Measurements from ENCODE around the gene NIBAN1.

Gene NIBAN1

GRCh38 chr1:184935920-184936798 is 38.1 kb downstream of the NIBAN1 start:
- H3K27me3 ChIP-seq (ENCODE audit: insufficient read depth, low read length, poor library complexity, severe bottlenecking): peaks cover 100% of the 10 kb centered on the region
- no peak overlapping the region for H2AFZ ChIP-seq (ENCODE audit: low read length)

GRCh38 chr1:184933944-184934343 is 40.4 kb downstream of the NIBAN1 start:
- no peaks in the 10 kb centered on the region for H3K4me1 ChIP-seq (ENCODE audit: insufficient read depth, low read length, poor library complexity, severe bottlenecking)
- no peak overlapping the region for H3K4me3 ChIP-seq (ENCODE audit: low read length, poor library complexity, severe bottlenecking)
- no peaks in the 10 kb centered on the region for H3K79me2 ChIP-seq (ENCODE audit: insufficient read depth, low read length)
- H3K4me2 ChIP-seq (ENCODE audit: low read depth, low read length, poor library complexity, severe bottlenecking): no peak overlapping the region
- H2AFZ ChIP-seq (ENCODE audit: low read length): no peak overlapping the region
- no peaks in the 10 kb centered on the region for H3K9me2 ChIP-seq (replicated peaks; ENCODE audit: low read depth, low read length)
- TF ChIP-seq CTCF (conservative IDR thresholded peaks at IDR 0.05; ENCODE audit: low read length): no peak
- TF ChIP-seq EZH2phosphoT487 (IDR thresholded peaks at IDR 0.05; ENCODE audit: borderline replicate concordance): no peak
- no peaks in the 10 kb centered on the region for H4K20me1 ChIP-seq (ENCODE audit: insufficient read depth, low read length, poor library complexity, severe bottlenecking)
- H3K9ac ChIP-seq (ENCODE audit: low read depth, low read length, poor library complexity, severe bottlenecking): no peak overlapping the region
- peaks cover 93% of the 10 kb centered on the region for H3K27me3 ChIP-seq (ENCODE audit: insufficient read depth, low read length, poor library complexity, severe bottlenecking)
- H3F3A ChIP-seq (ENCODE audit: low read depth): no peaks in the 10 kb centered on the region
- H3K9me3 ChIP-seq (ENCODE audit: insufficient read depth, low read depth, low read length): no peaks in the 10 kb centered on the region
- H3K36me3 ChIP-seq (ENCODE audit: insufficient read depth, low read length): no peaks in the 10 kb centered on the region

More at GRCh38 chr1:184935920-184936798, 38.1 kb downstream of the NIBAN1 start:
- Histone ChIP-seq H3K4me2 (ENCODE audit: low read depth, low read length, poor library complexity, severe bottlenecking) (no peak overlapping the region), H3K4me1 (ENCODE audit: insufficient read depth, low read length, poor library complexity, severe bottlenecking) (no peaks in the 10 kb centered on the region), H3K9me3 (ENCODE audit: insufficient read depth, low read depth, low read length) (no peaks in the 10 kb centered on the region), H3K36me3 (ENCODE audit: insufficient read depth, low read length) (no peaks in the 10 kb centered on the region), H3F3A (ENCODE audit: low read depth) (no peaks in the 10 kb centered on the region), H4K20me1 (ENCODE audit: insufficient read depth, low read length, poor library complexity, severe bottlenecking) (no peaks in the 10 kb centered on the region), H3K9me2 (replicated peaks; ENCODE audit: low read depth, low read length) (no peaks in the 10 kb centered on the region), H3K79me2 (ENCODE audit: insufficient read depth, low read length) (no peaks in the 10 kb centered on the region), H3K4me3 (ENCODE audit: low read length, poor library complexity, severe bottlenecking) (no peak overlapping the region), H3K9ac (ENCODE audit: low read depth, low read length, poor library complexity, severe bottlenecking) (no peak overlapping the region)
- TF ChIP-seq CTCF (conservative IDR thresholded peaks at IDR 0.05; ENCODE audit: low read length) (no peak), EZH2phosphoT487 (IDR thresholded peaks at IDR 0.05; ENCODE audit: borderline replicate concordance) (no peak)

- H3K79me2 ChIP-seq (ENCODE audit: insufficient read depth, low read length): no peaks in the 10 kb centered on the region
- no peak overlapping the region for H3K4me2 ChIP-seq (ENCODE audit: low read depth, low read length, poor library complexity, severe bottlenecking)
- no peak overlapping the region for H2AFZ ChIP-seq (ENCODE audit: low read length)
- peaks cover 93% of the 10 kb centered on the region for H3K27me3 ChIP-seq (ENCODE audit: insufficient read depth, low read length, poor library complexity, severe bottlenecking)
- no peaks in the 10 kb centered on the region for H3K4me1 ChIP-seq (ENCODE audit: insufficient read depth, low read length, poor library complexity, severe bottlenecking)
- H3K9me3 ChIP-seq (ENCODE audit: insufficient read depth, low read depth, low read length): no peaks in the 10 kb centered on the region
- no peaks in the 10 kb centered on the region for H3K9me2 ChIP-seq (replicated peaks; ENCODE audit: low read depth, low read length)
- no peaks in the 10 kb centered on the region for H3K36me3 ChIP-seq (ENCODE audit: insufficient read depth, low read length)
- H3F3A ChIP-seq (ENCODE audit: low read depth): no peaks in the 10 kb centered on the region
- TF ChIP-seq CTCF (conservative IDR thresholded peaks at IDR 0.05; ENCODE audit: low read length): no peak
- no peak for TF ChIP-seq EZH2phosphoT487 (IDR thresholded peaks at IDR 0.05; ENCODE audit: borderline replicate concordance)
- no peaks in the 10 kb centered on the region for H4K20me1 ChIP-seq (ENCODE audit: insufficient read depth, low read length, poor library complexity, severe bottlenecking)
- no peak overlapping the region for H3K9ac ChIP-seq (ENCODE audit: low read depth, low read length, poor library complexity, severe bottlenecking)
- no peak overlapping the region for H3K4me3 ChIP-seq (ENCODE audit: low read length, poor library complexity, severe bottlenecking)
These were observed 42.0 kb downstream of the NIBAN1 start for GRCh38 chr1:184932319-184932718.

Data from Loucy (cell line).